ENCODE measurements around the gene CHRNA4.

DNA sequence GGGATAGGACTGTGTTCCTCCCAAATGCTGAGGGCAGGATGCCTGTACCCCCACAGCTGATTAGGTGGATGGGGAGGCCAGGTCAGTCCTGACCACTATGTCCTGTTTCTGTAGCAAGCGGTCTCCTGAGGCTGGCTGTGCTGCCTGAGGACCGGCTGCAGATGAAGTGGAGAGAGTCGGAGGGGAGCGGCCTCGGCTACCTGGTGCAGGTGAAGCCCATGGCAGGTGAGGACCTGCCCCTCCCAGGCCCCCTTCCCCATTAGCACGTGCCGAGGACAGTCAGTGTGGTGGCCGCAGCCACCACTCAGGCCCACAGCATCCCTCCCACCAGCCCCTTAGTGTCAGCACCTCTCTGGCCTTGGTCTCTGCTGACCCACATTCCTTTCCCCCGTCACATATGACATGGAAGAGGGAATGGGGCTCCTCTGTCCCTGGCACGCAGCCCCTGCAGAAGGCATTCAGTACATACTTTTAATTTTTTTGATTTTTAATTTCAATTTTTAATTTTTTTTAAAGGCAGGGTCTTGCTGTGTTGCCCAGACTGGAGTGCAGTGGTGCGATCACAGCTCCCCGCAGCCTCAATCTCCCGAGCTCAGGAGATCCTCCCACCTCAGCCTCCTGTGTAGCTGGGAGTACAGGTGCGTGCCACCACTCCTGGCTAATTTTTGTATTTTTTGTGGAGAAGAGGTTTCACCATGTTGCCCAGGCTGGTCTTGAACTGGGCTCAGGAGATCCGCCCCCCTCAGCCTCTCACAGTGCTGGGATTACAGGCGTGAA lies 63.2 kb downstream of the CHRNA4 start:
- TF ChIP-seq, protein P1, sequence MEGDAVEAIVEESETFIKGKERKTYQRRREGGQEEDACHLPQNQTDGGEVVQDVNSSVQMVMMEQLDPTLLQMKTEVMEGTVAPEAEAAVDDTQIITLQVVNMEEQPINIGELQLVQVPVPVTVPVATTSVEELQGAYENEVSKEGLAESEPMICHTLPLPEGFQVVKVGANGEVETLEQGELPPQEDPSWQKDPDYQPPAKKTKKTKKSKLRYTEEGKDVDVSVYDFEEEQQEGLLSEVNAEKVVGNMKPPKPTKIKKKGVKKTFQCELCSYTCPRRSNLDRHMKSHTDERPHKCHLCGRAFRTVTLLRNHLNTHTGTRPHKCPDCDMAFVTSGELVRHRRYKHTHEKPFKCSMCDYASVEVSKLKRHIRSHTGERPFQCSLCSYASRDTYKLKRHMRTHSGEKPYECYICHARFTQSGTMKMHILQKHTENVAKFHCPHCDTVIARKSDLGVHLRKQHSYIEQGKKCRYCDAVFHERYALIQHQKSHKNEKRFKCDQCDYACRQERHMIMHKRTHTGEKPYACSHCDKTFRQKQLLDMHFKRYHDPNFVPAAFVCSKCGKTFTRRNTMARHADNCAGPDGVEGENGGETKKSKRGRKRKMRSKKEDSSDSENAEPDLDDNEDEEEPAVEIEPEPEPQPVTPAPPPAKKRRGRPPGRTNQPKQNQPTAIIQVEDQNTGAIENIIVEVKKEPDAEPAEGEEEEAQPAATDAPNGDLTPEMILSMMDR (IDR thresholded peaks at IDR 0.05), result no peak
- TF ChIP-seq POLR2A (IDR thresholded peaks at IDR 0.05), result no peak
